Stimulated activated naive CD8-positive, alpha-beta T cell treated with anti-CD3 and anti-CD28 coated beads, Interleukin-15, amount 100 ng/mL, for 72 hours (primary cell): ENCODE measurements around the gene PACS2.
"Not testable (repeated sequence)": the region's sequence is repeated elsewhere in the genome, so short reads cannot be mapped to it uniquely, and the experiment has no call there.

ENCODE experiments used
- ATAC-seq: fragments of 150-1000 bp; cut with Tn5 transposase; 2 replicates; pipeline ENCODE4 v1.10.0; 2021; ENCODE audit warnings: mild to moderate bottlenecking, moderate library complexity
- DNase-seq, 2 donors: peaks; one replicate each; pipeline ENCODE4 v3.0.0; 2021 to 2022
- H3K27ac Mint-ChIP-seq, 2 donors: one replicate each; pipeline ENCODE4 v1.8.0; 2022; ENCODE audit warnings: mild to moderate bottlenecking in 2 of 2, mixed read lengths in 2 of 2, moderate library complexity in 2 of 2
- H3K27me3 Mint-ChIP-seq: one replicate; pipeline ENCODE4 v1.8.0; 2022; ENCODE audit warnings: mixed read lengths
- H3K4me1 Mint-ChIP-seq: one replicate; pipeline ENCODE4 v1.8.0; 2022; ENCODE audit warnings: mild to moderate bottlenecking, mixed read lengths
- H3K4me3 Mint-ChIP-seq, 2 donors: one replicate each; pipeline ENCODE4 v1.8.0; 2022; ENCODE audit warnings: mild to moderate bottlenecking in 2 of 2, mixed read lengths in 2 of 2, moderate library complexity in 1 of 2
- H3K9me3 Mint-ChIP-seq, 2 donors: one replicate each; pipeline ENCODE4 v1.8.0; 2022; ENCODE audit warnings: mixed read lengths in 2 of 2

The PACS2 gene

GRCh38 chr14:105314287-105315200, at the start of gene PACS2:
TSS of gene PACS2 (plus strand) at chr14:105314748. CDS start at chr14:105314919, 171 bp downstream.
- peaks cover 39% of the 10 kb centered on the region for H3K4me1 Mint-ChIP-seq
- no peaks in the 10 kb centered on the region for H3K27me3 Mint-ChIP-seq
- peak; percentile 71 for ATAC-seq
- peak; percentile 73 to 81 for DNase-seq
- peak within 1 kb of the TSS; percentile 91 to 96 for H3K4me3 Mint-ChIP-seq
- peak within 1 kb of the TSS; percentile 5 to 96 for H3K27ac Mint-ChIP-seq
- H3K9me3 Mint-ChIP-seq = no peaks in the 10 kb centered on the region

- Mint-ChIP-seq H3K4me1 (peaks cover 12% of the 10 kb centered on the region), H3K27me3 (no peaks in the 10 kb centered on the region), H3K9me3 (no peaks in the 10 kb centered on the region), H3K4me3 (no peak overlapping the region), H3K27ac (peak overlapping the region in 1 of 2 donors; percentile 91)
- DNase-seq (no peak), ATAC-seq (peak; percentile 31)
Observed at GRCh38 chr14:105267820-105268548, 46.6 kb upstream of the PACS2 start.

- Mint-ChIP-seq H3K9me3 (no peaks in the 10 kb centered on the region), H3K27ac (no peak overlapping the region), H3K4me3 (no peak overlapping the region), H3K27me3 (no peaks in the 10 kb centered on the region), H3K4me1 (peaks cover 12% of the 10 kb centered on the region)
- no peak for DNase-seq
- no peak for ATAC-seq
Observed at GRCh38 chr14:105268736-105269354, 45.7 kb upstream of the PACS2 start.

- Mint-ChIP-seq H3K27ac (no peak overlapping the region), H3K4me1 (peaks cover 12% of the 10 kb centered on the region), H3K4me3 (no peak overlapping the region), H3K27me3 (no peaks in the 10 kb centered on the region), H3K9me3 (no peaks in the 10 kb centered on the region)
- ATAC-seq (no peak), DNase-seq (no peak)
Observed at GRCh38 chr14:105269405-105269804, 45.1 kb upstream of the PACS2 start.

- ATAC-seq = no peak
- no peak for DNase-seq
- H3K4me1 Mint-ChIP-seq = peaks cover 12% of the 10 kb centered on the region
- no peaks in the 10 kb centered on the region for H3K27me3 Mint-ChIP-seq
- H3K27ac Mint-ChIP-seq = no peak overlapping the region
- H3K9me3 Mint-ChIP-seq = no peaks in the 10 kb centered on the region
- H3K4me3 Mint-ChIP-seq = no peak overlapping the region
Observed at GRCh38 chr14:105271224-105271890, 43.2 kb upstream of the PACS2 start.

GRCh38 chr14:105272623-105273022, 41.9 kb upstream of the PACS2 start:
- ATAC-seq (no peak), DNase-seq (no peak)
- Mint-ChIP-seq H3K9me3 (no peaks in the 10 kb centered on the region), H3K4me3 (no peak overlapping the region), H3K4me1 (peaks cover 12% of the 10 kb centered on the region), H3K27ac (no peak overlapping the region), H3K27me3 (no peaks in the 10 kb centered on the region)

GRCh38 chr14:105273062-105273461, 41.5 kb upstream of the PACS2 start:
- no peaks in the 10 kb centered on the region for H3K27me3 Mint-ChIP-seq
- H3K4me1 Mint-ChIP-seq = peaks cover 12% of the 10 kb centered on the region
- no peak overlapping the region for H3K4me3 Mint-ChIP-seq
- H3K27ac Mint-ChIP-seq = no peak overlapping the region
- DNase-seq = no peak
- ATAC-seq = no peak
- H3K9me3 Mint-ChIP-seq = no peaks in the 10 kb centered on the region

GRCh38 chr14:105274637-105275036, 39.9 kb upstream of the PACS2 start:
- H3K4me1 Mint-ChIP-seq = peaks cover 8% of the 10 kb centered on the region
- no peak for ATAC-seq
- no peaks in the 10 kb centered on the region for H3K27me3 Mint-ChIP-seq
- no peak overlapping the region for H3K4me3 Mint-ChIP-seq
- no peak for DNase-seq
- H3K9me3 Mint-ChIP-seq = no peaks in the 10 kb centered on the region
- no peak overlapping the region for H3K27ac Mint-ChIP-seq

GRCh38 chr14:105275267-105275946, 39.1 kb upstream of the PACS2 start:
- Mint-ChIP-seq H3K4me3 (no peak overlapping the region), H3K27me3 (no peaks in the 10 kb centered on the region), H3K4me1 (peaks cover 8% of the 10 kb centered on the region), H3K27ac (no peak overlapping the region), H3K9me3 (no peaks in the 10 kb centered on the region)
- DNase-seq = no peak
- ATAC-seq = no peak

GRCh38 chr14:105277448-105277847, 37.1 kb upstream of the PACS2 start:
- not testable (repeated sequence) for H3K27me3 Mint-ChIP-seq, ATAC-seq, H3K9me3 Mint-ChIP-seq, H3K4me3 Mint-ChIP-seq, H3K27ac Mint-ChIP-seq, DNase-seq
- H3K4me1 Mint-ChIP-seq = peaks cover 13% of the 10 kb centered on the region

GRCh38 chr14:105279642-105280361, 34.7 kb upstream of the PACS2 start:
- Mint-ChIP-seq H3K4me3 (no peak overlapping the region), H3K4me1 (peaks cover 35% of the 10 kb centered on the region), H3K27ac (no peak overlapping the region), H3K27me3 (no peaks in the 10 kb centered on the region), H3K9me3 (no peaks in the 10 kb centered on the region)
- ATAC-seq (no peak), DNase-seq (no peak)

GRCh38 chr14:105280525-105280924, 34.0 kb upstream of the PACS2 start:
- no peak for ATAC-seq
- Mint-ChIP-seq H3K4me1 (peaks cover 40% of the 10 kb centered on the region), H3K4me3 (no peak overlapping the region), H3K27me3 (no peaks in the 10 kb centered on the region), H3K9me3 (no peaks in the 10 kb centered on the region), H3K27ac (no peak overlapping the region)
- DNase-seq = no peak

GRCh38 chr14:105281371-105282097, 33.0 kb upstream of the PACS2 start:
- peaks cover 47% of the 10 kb centered on the region for H3K4me1 Mint-ChIP-seq
- no peak overlapping the region for H3K27ac Mint-ChIP-seq
- no peaks in the 10 kb centered on the region for H3K9me3 Mint-ChIP-seq
- no peak for ATAC-seq
- DNase-seq = no peak
- H3K27me3 Mint-ChIP-seq = no peaks in the 10 kb centered on the region
- H3K4me3 Mint-ChIP-seq = no peak overlapping the region
